Measurements from ENCODE around the gene RNF225. TPM values are rescaled to one million over a fixed set of nuclear protein-coding genes. Genes with fewer than 3 reads are reported as not detected.

The RNF225 gene
- total RNA-seq, 1 experiment from 2014 or later = 0.61 TPM

DNA sequence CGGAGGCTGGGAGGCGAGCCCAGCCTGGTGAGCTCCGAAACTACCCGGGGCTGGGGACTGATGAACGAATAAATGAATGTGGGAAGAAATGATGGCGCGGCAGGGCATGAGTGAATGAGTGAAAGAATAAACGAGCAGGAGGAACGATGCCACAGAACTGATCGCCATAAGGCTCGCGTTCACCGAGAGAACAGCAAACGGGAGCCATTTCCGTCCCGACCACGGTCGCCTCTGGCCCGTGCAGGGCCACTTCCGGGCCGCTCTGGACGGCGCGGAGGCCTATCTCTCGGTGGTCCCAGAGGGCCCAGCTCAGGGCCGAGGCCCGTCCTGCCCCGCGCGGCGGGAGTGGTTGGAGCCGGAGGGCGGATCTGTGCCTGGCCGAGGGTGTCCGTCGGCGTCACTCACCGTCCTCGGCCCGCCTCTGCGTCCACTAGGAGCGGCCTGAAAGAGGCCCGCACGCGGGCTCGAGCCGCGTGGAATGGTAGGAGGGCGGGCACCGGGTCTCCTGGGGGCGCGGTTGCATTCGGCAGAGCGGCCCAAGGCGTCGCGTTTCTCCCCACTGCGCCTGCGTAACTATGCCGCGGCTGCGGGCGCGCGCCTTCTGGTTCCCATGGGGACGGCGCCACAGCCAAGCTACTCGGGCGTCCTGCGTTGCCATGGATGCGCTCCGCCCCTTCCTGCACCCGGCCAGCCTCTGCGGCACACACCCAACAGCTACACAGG lies 33.0 kb upstream of the RNF225 start, which contains the start of gene ZNF497:
ZNF497 (minus strand) TSS at position 480 of the 723 bp plus-strand sequence. CDS start 5,116 bp downstream, outside the sequence.
- TF ChIP-seq, protein P1, sequence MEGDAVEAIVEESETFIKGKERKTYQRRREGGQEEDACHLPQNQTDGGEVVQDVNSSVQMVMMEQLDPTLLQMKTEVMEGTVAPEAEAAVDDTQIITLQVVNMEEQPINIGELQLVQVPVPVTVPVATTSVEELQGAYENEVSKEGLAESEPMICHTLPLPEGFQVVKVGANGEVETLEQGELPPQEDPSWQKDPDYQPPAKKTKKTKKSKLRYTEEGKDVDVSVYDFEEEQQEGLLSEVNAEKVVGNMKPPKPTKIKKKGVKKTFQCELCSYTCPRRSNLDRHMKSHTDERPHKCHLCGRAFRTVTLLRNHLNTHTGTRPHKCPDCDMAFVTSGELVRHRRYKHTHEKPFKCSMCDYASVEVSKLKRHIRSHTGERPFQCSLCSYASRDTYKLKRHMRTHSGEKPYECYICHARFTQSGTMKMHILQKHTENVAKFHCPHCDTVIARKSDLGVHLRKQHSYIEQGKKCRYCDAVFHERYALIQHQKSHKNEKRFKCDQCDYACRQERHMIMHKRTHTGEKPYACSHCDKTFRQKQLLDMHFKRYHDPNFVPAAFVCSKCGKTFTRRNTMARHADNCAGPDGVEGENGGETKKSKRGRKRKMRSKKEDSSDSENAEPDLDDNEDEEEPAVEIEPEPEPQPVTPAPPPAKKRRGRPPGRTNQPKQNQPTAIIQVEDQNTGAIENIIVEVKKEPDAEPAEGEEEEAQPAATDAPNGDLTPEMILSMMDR (IDR thresholded peaks at IDR 0.05; ENCODE audit: unreplicated experiment) = no peak
- Mint-ChIP-seq H3K36me3 (ENCODE audit: insufficient read depth, unreplicated experiment) (peaks cover 21% of the 10 kb centered on the region), H3K27me3 (ENCODE audit: unreplicated experiment) (no peaks in the 10 kb centered on the region), H3K4me3 (ENCODE audit: low read depth, unreplicated experiment) (peak within 1 kb of the TSS; percentile 98), H3K4me1 (ENCODE audit: low read depth, unreplicated experiment) (no peaks in the 10 kb centered on the region), H3K9me3 (ENCODE audit: low read depth, unreplicated experiment) (no peaks in the 10 kb centered on the region), H3K27ac (ENCODE audit: unreplicated experiment) (peak within 1 kb of the TSS; percentile 91)
- peak; percentile 99 for DNase-seq
- intact Hi-C loops (cut with micrococcal nuclease; ENCODE audit: unreplicated experiment) = no loop called here
- BruUV-seq (replicated peaks) = TSS peak; percentile 87
- CTCF ChIA-PET = interaction anchor here (0.6 to 1.9 kb wide), 9 partner anchors 15 to 212 kb away, joined by 3 to 9 read pairs (median 3); partner anchors contain the start of genes ZBTB45 and ZNF329

DNA sequence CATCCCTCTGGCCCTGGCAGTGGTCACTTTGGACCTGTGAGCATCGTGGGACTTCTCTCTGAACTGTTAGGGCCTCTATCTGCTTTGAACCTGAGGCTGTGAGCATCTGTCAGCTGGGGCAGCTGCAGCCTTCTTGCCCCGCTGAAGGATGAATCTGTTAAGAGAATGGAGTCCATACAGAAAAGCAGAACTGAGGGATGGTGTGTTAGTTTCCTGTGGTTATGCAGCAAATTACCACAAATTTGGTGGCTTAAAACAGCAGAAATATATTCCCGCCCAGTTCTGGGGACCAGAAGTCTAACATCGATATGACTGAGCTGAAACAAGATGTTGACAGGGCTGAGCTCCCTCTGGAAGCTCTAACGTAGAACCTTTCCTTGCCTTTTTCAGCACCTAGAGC lies 31.3 kb upstream of the RNF225 start:
- H3K4me1 Mint-ChIP-seq (ENCODE audit: low read depth, unreplicated experiment) = no peaks in the 10 kb centered on the region
- no TSS peak for BruUV-seq (replicated peaks)
- no peak overlapping the region for H3K4me3 Mint-ChIP-seq (ENCODE audit: low read depth, unreplicated experiment)
- H3K27me3 Mint-ChIP-seq (ENCODE audit: unreplicated experiment) = no peaks in the 10 kb centered on the region
- no peak overlapping the region for H3K27ac Mint-ChIP-seq (ENCODE audit: unreplicated experiment)
- no peaks in the 10 kb centered on the region for H3K9me3 Mint-ChIP-seq (ENCODE audit: low read depth, unreplicated experiment)
- intact Hi-C loops (cut with micrococcal nuclease; ENCODE audit: unreplicated experiment) = no loop called here
- H3K36me3 Mint-ChIP-seq (ENCODE audit: insufficient read depth, unreplicated experiment) = peaks cover 21% of the 10 kb centered on the region
- TF ChIP-seq, protein P1 (IDR thresholded peaks at IDR 0.05; ENCODE audit: unreplicated experiment) = no peak
- CTCF ChIA-PET = interaction anchor here (1.6 kb wide), 1 partner anchor 16 kb away, joined by 3 read pairs; no protein-coding TSS in a partner anchor
- no peak for DNase-seq

DNA sequence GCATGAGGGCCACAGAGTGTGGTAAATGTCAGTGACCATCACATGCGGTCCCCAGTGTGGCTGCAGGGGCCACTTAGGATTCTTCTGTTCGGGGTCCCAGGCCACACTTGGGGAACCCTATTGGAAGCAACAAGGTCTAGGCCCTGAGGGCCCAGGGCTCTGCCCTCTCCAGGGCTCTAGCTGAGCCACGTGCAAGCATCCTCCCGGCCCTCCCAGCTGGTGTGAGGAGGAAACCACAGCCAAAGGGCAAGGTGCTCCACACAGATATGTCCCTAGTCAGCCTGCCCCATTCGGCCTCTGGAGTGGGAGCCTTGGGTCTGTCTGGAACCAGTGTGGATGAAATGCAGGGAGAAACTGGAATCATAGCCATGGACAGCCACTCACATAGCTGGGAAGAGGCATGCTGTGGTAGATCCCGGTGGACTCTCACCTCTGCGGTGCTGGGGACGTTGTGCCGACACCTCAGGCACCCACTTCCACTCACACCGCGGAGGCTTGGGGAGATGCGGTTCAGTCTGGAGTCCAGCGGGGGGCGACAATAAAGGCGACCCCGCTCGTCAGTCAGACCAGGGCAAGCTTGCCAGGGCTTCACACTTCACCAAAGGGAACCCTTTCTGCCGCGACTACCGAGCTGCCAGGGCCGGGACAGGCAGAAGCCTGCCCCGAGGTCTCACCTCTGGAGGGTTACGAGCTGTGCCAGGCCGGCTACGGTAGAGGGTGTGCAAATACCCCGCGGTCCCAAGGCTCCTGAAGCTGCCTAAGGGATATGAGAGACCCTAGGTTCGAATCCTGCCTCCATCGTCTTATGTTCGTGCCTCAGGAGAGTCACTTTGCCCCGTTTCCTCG lies 28.6 kb upstream of the RNF225 start:
- no peak for DNase-seq
- Mint-ChIP-seq H3K27me3 (ENCODE audit: unreplicated experiment) (no peaks in the 10 kb centered on the region), H3K9me3 (ENCODE audit: low read depth, unreplicated experiment) (no peaks in the 10 kb centered on the region), H3K36me3 (ENCODE audit: insufficient read depth, unreplicated experiment) (peaks cover 18% of the 10 kb centered on the region), H3K27ac (ENCODE audit: unreplicated experiment) (no peak overlapping the region), H3K4me1 (ENCODE audit: low read depth, unreplicated experiment) (no peaks in the 10 kb centered on the region), H3K4me3 (ENCODE audit: low read depth, unreplicated experiment) (no peak overlapping the region)
- intact Hi-C loops (cut with micrococcal nuclease; ENCODE audit: unreplicated experiment) = no loop called here
- CTCF ChIA-PET = no interaction called here
- TF ChIP-seq, protein P1 (IDR thresholded peaks at IDR 0.05; ENCODE audit: unreplicated experiment) = no peak
- BruUV-seq (replicated peaks) = no TSS peak

DNA sequence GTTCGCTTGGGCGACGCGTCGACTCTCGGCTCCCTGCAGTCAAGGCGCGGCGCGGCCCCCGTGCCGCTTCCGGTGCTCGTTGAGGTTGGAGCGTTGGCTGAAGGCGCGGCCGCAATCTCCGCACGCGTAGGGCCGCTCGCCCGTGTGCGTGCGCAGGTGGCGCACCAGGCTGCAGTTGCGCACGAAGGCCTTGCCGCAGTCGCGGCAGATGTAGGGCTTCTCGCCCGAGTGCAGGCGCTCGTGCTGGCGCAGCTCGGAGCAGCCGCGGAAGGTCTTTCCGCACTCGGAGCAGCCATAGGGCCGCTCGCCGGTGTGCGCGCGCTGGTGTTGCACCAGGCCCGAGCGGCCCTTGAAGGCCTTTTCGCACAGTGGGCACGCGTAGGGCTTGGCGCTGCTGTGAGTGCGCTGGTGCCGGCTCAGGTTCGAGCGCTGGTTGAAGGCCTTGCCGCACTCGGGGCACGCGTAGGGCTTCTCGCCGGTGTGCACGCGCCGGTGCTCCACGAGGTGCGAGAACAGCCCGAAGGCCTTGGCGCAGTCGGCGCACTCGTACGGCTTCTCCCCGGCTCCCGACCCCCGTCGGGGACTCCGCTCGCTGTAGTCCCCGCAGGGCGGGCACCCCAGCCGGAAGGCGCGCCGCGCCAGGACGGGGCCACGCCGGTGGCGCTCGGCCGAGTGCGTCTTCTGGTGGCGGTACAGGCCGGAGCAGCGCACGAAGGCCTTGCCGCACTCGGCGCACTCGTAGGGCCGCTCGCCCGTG lies 27.6 kb upstream of the RNF225 start:
- Mint-ChIP-seq H3K4me1 (ENCODE audit: low read depth, unreplicated experiment) (no peaks in the 10 kb centered on the region), H3K4me3 (ENCODE audit: low read depth, unreplicated experiment) (no peak overlapping the region), H3K9me3 (ENCODE audit: low read depth, unreplicated experiment) (no peaks in the 10 kb centered on the region), H3K27me3 (ENCODE audit: unreplicated experiment) (no peaks in the 10 kb centered on the region), H3K27ac (ENCODE audit: unreplicated experiment) (no peak overlapping the region), H3K36me3 (ENCODE audit: insufficient read depth, unreplicated experiment) (peaks cover 8% of the 10 kb centered on the region)
- BruUV-seq (replicated peaks) = no TSS peak
- CTCF ChIA-PET = no interaction called here
- TF ChIP-seq, protein P1 (IDR thresholded peaks at IDR 0.05; ENCODE audit: unreplicated experiment) = no peak
- DNase-seq = no peak
- intact Hi-C loops (cut with micrococcal nuclease; ENCODE audit: unreplicated experiment) = no loop called here
